NCI-H2081 treated with DMSO at 0.1 percent for 48 hours (cell line): ENCODE measurements around the gene TDO2.
"Not testable (repeated sequence)": the region's sequence is repeated elsewhere in the genome, so short reads cannot be mapped to it uniquely, and the experiment has no call there.

ENCODE experiments used
- DNase-seq: peaks from one replicate; lab custom pipeline; 2025; lab: John Stamatoyannopoulos, UW

Gene TDO2

DNA sequence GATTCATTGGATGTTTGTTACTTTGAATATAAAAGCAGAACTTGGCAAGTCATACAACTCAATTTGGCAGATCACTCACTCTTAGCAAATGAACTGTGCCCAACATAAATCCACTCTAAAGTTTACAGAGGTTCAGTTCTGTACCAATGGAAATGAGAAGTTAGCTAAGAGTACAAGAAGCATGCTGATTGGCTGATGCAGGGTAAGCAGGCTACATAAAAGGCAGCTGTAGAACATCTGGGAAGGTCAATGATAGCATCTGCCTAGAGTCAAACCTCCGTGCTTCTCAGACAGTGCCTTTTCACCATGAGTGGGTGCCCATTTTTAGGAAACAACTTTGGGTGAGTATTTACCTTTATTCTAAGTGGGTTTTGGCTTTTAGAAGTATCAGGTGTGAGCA, at the start of gene TDO2:
TDO2 (plus strand) TSS at position 244 of the 400 bp plus-strand sequence; CDS start at position 307, 63 bp downstream.
- no peak for DNase-seq

DNA sequence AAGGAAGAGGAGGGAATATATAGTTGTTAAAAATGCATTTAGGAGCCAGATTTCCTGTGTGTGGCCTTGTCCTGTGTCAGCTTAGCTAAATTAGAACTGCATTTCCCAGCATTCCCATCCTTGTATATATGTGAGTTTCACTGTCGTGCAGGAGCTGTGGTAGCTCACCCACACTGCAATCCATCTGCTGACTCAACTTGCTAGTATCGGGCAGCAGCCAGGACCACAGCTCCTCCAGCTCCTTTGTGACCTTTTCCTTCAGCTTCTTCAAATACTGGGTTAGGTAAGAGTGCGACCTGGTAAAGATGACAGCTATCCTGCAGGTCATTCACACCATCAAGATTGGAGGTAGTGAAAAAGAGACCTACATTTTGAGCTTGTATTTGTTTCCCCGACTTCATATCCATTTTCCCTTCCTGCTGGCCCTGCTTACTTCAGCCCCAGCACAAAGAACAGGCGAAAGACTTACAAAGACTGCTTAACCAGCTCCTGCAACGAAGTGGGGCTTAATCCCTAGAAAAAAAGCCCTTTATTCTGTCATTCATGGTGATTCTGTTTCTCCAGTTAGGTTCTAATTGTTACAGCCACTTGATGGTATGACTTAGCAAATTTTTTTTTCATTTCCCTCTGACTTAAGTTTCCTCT, 48.8 kb upstream of the TDO2 start:
- DNase-seq = no peak

DNA sequence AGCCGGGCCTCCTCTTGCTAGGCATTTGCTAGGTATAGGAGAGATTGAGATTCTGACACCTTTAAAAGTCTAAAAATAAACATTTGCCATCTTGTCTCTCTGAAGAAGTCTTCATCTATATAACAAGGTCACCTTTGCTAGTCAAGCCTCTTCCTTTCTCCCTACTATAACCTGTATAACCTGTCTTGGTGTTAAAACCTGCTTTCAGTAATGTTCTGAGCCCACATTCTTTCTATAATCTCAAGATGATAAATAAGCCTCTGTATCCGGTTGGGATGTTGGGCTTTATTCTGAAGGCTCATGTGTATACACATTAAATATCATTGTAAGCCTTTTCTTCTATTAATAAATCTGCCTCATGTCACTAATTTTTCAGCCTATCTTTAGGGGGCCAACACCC, 47.6 kb upstream of the TDO2 start:
- DNase-seq = no peak

DNA sequence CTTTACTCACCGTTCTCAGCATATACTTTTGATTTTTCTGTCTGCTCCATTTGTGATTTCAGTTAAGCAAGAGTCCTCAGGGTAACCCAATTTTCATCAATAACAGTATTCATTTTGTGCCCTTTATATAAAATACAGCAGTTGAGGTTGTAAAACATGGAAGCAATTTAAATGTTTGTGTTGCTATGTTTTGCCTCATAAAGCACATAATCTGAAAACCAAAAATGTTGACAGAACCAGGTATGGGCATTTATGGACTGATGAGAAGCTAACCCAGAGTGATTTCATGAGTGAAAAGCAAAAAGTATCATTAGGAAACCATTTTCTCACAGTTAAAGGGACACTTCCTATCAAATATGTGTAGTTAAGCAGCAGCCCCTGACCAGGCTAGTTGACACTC, 37.3 kb upstream of the TDO2 start, which contains the start of gene ASIC5:
ASIC5 (minus strand) TSS at position 101 of the 400 bp plus-strand sequence; CDS start at position 50, 51 bp downstream.
- no peak for DNase-seq

DNA sequence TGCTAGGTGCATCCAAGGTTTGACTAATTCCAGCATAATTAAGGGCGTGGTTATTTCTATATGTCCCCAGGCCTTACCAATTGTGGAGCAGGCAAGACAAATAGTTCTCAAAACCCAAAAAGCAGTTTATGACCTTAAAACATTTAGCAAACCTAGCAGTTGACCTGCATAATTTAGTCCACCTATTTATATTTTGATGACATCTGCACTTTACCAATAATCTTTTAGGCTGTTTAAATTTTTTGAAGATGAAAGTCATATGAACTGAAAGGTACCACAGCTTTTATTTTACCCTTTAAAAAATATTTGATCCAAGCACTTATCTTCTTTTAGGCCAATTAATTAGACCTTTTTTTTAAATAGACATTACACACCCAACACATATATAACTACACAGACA, 27.6 kb upstream of the TDO2 start:
- no peak for DNase-seq

DNA sequence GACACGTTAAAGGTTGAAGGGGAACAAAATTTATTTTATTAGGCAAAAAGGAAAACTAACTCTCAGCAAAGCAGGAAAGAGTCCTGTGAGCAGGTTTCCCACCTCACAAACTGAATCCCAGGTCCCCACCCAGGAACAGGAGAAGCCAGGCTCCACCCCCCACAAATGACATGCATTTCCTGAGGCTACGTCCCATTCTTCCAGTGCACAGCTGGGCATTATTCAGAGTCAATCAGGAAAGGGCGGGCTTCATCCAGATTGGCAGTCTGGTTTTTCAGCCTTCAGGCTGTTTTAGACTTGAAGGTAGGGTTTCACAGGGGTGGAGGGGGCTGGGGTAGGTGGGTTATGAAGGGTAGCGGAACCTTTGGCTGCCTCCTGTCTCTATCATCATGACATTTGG, 25.5 kb upstream of the TDO2 start:
- DNase-seq = no peak

DNA sequence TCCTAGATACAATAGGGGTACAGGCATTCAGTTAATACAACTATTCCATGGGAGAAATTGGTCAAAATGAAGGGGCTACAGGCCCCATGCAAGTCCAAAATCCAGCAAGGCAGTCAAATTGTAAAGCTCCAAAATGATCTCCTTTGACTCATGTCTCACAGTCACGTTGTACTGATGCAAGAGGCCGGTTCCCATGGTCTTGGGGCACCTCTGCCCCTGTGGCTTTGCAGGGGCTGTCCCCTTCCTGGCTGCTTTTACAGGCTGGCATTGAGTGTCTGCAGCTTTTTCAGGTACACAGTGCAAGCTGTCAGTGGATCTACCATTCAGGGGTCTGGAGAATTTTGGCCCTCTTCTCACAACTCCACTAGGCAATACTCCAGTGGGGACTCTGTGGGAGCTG, 24.9 kb upstream of the TDO2 start:
- DNase-seq = no peak

DNA sequence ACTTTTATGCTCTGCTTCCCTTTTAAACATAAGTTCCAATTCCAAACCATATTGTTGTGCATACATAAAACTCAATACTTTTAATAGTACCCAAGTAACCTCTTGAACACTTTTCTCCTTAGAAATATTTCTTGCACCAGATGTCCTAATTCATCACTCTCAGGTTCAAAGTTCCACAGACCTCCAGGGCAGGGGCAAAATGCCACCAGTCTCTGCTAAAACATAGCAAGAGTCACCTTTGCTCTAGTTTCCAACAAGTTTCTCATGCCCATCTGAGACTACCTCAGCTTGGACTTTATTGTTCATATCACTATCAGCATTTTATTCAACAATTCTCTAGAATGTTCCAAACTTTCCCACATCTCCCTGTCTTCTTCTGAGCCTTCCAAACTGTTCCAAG, 23.7 kb upstream of the TDO2 start:
- DNase-seq = no peak

DNA sequence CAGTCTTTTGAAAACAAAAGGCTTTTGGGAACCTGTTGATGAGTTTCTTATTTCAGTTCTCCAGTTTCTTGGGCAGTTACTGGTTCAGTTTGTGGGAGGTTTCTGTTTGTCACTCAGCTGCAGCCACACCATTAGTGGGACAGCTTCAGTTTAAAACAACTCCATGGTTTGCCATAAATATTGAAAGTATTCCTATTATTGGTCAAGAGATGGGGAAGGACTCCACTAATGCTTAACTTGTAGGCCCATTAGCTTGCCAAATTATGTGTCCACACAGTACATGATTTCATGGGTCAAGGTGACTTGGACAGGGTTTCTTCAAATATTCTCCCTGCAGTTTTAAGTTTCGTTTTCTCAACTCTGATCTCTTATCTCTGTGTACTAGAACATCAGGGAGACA, 21.9 kb upstream of the TDO2 start:
- DNase-seq = no peak

DNA sequence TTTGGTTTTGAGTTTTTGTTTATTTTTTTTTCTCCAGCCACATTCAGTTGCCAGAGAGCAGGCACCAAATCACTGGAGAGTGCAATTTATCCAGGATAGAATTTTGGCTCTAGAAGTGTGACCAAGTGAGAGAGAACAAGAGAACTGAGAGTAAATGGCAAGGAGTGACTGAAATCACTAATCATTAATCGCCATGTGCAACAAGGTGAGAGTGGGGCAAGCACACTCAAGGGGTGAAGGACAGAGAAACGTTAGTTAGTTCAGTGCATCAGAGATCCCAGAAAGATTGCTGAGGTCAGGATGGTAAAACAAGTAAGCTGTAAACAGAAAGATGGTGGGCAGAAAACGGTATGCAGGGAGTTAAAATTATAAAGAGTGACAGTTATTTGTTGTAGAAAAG, 19.6 kb upstream of the TDO2 start:
- DNase-seq = no peak

DNA sequence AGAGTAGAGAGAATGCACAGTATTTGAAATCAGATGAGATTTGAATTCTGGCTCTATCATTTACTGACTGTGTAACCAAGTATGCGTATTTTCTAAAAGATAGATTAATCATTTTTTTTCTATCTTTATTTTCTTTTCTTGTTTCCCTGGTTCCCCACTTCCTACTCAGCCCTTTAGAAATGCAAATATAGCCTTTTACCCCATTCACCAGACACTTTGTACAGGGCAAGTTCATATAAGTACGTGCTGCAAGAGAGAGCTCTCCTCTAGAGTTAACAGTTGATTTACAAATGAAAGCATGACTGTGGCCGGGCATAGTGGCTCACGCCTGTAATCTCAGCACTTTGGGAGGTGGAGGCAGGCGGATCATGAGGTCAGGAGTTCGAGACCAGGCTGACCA, 17.8 kb upstream of the TDO2 start:
- DNase-seq = no peak

DNA sequence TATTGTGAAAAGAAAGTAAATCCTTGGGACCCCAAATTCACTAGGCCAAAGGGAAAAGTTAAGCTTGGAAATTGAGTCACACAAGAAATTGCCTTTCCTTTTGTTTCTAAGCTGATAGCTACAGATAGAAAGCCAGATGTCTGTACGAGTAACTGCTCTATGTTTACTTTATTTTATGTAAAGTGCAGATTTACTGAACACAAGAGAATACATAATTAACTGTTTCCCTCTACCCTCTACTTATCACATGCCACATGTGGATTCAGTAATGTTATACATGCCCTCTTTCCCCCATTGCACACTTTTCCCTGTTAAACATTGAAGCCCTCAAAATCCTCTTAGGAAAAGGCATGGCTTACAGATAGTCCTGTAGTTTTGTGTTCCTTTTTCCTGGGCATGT, 16.5 kb upstream of the TDO2 start:
- DNase-seq = no peak

DNA sequence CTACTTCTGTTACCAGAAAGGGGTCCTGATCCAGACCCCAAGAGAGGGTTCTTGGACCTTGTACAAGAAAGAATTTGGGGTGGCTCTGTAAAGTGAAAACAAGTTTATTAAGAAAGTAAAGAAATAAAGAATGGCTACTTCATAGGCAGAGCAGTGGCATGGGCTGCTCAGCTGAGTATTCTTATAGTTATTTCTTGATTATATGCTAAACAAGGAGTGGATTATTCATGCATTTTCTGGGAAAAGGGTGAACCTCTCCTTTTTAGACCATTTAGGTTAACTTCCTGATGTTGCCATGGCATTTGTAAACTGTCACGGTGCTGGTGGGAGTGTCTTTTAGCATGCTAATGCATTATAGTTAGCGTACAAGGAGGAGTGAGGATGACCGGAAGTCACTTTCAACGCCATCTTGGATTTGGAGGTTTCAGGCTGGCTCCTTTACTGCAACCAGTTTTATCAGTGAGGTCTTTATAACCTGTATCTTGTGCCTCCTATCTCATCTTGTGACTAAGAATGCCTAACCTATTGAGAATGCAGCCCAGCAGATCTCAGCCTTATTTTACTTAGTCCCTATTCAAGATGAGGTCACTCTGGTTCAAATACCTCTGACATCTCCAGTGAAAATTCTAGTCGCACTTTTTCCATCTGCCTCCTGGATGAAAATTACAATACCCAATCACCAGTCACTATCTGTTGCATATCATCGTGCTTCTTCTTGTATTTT, 15.5 kb upstream of the TDO2 start:
- no peak for DNase-seq

DNA sequence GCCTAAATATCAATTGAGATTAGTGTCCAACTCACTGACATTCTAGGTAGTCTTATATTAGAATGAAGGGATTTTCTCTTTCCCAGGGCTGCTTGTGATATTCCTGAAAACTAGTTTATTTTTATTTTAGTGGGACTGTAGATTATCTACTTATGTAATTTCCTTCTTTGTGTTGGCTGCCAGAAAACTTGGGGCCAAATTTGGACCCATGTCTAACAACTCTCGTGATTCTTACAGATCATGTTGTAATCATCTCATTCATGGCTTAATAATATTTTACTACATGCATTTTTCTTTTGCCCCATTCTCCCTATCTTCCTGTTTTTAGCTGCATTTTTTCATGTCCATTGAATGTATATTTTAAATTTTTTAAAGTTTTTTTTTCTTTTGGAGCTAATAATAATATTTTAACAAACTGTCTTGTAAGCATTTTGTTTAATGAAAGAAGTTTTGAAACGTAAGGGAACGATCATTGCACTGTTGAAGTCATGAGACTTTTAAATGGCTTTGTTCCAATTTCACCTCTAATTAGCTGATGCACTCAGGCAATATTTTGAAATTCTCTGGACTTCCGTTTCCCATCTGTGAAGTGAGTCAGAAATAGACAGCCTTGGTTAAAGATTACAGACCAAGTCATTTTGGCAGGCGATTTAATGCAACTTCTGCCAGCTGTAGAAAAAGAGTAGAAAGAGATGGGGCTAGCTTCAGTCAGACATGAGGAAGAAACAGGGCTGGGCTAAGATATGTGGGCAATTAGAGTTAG, 14.3 kb upstream of the TDO2 start:
- DNase-seq = no peak

DNA sequence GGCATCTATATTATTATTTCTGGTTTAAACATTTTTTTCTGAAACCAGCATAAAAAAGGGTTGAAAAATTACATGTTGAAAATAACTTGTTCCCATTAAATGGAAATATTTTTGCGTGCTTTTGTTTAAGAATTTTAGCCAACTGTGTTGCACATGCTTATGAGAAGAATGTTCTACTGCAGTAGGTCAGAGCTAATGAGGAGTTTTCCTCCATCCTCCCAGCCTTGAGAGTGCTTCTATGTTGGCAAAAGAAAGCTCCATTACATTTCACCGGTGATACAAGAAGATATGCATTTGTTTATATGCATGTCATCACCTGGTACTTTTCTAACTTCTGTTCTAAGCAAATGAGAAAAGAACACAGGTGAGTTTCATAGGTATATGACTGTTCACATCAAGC, 13.6 kb upstream of the TDO2 start:
- DNase-seq = no peak

DNA sequence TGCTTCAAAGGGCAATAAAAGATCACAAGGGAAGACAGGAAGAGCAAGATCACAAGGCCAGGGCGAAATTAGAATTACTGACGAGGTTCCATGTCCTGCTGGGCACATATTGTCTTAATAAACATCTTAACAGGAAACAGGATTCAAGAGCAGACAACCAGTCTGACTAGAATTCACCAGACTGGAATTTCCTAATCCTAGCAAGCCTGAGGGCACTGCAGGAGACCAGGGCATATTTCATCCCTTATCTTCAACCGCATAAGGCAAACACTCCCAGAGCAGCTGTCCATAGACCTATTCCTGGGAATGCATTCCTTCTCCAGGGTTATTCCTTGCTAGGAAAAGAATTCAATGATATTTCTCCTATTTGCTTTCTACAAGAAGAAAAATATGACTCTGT, 12.4 kb upstream of the TDO2 start:
- DNase-seq = no peak

DNA sequence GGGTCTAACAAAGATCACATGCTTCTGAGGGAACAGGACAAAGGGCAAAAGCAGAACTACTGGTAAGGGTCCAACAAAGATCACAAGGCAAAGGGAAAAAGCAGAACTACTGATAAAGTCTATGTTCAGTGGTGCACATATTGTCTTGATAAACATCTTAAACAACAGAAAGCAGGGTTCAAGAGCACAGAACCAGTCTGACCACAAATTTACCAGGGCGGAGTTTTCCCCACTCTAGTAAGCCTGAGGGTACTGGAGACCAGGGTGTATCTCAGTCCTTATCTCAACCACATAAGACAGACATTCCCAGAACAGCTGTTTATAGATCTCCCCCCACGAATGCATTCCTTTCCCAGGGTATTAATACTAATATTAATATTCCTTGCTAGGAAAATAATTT, 5.1 kb upstream of the TDO2 start:
- not testable (repeated sequence) for DNase-seq

DNA sequence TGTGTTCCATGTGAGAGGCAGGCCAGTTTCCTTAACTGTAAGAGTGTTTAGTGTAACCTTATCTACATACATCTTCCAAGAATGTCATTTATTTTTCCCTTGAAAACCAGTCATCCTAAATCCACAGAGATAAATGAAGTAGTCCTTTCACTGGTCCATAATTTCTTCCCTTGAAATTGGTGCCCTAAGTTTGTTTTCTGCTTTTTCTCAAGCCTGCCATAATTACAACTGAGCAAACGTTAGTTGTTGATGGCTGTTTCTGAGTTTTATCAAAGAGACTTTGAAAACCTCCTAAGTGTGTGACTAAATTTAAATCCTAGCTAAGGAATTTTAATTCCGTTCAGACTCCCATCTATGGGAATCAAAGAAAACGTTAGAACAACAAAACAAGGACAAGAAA, 3.6 kb upstream of the TDO2 start:
- DNase-seq = no peak

DNA sequence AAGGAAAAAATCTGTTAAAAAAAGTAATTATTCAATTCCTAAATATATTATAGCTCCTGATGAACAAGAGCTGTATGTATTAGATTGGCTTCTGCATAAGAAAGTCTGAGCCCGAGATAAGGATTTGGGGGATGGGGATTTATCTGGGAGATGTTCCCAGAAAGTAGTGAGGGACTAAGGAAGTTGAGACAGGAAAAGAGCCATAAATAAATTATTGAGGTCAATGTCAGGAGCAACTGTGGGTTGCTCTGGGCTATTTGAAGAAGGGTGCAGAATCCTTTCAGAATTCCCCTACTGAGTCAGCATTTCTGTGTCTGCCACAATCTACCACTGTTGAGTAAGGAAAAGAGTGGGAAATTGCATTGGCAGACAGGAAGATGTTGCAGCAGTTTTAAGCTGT, 3.1 kb upstream of the TDO2 start:
- no peak for DNase-seq

DNA sequence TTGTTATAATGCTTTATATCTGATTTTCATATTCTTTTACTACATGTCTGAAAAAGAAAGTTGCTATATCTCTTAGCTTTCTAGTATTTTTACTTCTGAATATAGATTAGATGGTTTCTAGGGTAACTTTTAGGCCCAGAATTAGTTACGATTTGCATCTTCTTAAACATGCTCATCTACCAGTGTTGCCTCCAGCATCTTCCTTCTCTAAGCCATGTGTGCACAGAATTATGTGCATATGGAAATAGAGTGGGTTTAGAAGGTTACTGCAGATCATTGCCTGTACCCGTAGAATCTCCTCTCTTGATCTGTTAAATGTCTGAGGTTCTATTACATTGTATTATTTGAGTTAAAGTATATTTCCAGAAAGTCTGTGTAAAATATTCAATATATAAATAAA, 2.5 kb upstream of the TDO2 start:
- no peak for DNase-seq

DNA sequence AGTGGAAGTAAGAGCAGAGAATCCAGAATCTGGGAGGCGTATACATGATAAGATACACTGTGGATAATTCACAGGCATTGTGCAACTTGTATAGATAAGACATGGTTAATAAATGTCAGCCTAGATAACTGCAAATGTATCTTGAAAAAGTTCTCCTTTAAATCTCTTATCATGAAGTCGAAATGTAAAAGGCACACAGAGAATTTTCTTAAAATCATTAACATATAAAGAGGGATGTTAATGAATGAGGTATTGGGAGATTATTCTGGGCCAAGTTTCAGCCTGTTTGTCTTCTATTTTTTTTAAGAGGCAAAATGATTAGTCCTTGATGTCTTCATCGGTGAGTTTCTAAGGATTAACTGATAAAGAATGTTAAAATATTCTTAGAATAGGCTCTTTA, 835 bp downstream of the TDO2 start:
- no peak for DNase-seq

DNA sequence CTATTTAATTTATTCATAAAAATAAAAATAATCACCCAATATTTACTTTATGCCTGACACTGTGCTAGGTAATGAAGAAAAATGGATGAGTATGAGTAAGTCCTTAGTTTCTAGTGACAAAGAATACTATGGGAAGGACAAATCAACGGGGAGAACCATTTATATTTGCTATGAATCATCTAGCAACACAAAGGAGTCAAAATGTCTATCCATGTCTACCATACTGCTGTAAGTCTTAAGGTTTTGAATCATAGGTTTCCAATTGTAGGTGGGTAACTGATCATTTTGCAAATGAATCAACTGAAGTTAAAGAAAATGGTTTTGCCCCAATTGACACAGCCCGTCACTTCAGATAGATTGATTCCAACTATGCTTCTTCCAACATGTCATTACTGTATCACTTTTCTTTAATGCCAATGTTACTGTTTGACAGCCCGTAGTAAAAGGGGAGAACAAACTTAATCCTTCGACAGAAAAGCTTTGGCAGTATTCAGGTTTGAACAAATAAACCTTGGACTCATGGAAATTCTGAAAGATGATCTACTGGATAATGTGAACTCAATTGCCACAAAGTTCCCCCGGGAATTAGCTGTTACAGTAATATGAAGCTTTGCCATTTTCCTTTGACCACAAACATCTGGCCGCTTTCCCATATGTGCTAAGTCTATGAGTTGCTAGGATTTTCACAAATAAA, 3.2 kb downstream of the TDO2 start:
- peak; percentile 17 for DNase-seq

DNA sequence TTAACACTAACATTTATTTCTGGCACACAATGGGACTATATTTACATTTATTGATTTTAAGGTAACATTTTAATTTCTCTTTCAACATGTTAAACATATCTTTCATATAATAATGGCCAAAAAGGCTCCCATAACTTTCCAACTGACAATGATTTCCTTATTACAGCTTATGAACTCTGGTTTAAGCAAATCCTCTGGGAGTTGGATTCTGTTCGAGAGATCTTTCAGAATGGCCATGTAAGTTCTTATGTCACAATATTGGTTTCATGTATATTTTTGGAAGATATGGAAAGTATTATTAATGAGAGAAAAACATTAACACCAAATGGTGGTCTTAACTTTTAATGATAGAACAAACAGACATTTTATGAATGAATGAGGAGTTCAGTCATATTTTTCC, 4.1 kb downstream of the TDO2 start:
- no peak for DNase-seq
